HT-29 (cell line): ENCODE data around the gene TPH1. TPM values are rescaled to one million over a fixed set of nuclear protein-coding genes. Genes with fewer than 3 reads are reported as not detected.

ENCODE experiments used
- DNase-seq: peaks from one replicate; pipeline ENCODE4 v3.0.0-alpha.2; 2015; ENCODE audit warnings: low spot score
- total RNA-seq: library from RNA; depleted of rRNA; stranded (reverse); fragments of >200 nt; shearing (Covaris generic); gene quantifications from 2 replicates; pipeline ENCODE4 v1.2.3, GENCODE V29; 2014; rRNA removed

TPH1 gene
- total RNA-seq = 0.03 and 0.10 TPM in 2 replicates

DNA sequence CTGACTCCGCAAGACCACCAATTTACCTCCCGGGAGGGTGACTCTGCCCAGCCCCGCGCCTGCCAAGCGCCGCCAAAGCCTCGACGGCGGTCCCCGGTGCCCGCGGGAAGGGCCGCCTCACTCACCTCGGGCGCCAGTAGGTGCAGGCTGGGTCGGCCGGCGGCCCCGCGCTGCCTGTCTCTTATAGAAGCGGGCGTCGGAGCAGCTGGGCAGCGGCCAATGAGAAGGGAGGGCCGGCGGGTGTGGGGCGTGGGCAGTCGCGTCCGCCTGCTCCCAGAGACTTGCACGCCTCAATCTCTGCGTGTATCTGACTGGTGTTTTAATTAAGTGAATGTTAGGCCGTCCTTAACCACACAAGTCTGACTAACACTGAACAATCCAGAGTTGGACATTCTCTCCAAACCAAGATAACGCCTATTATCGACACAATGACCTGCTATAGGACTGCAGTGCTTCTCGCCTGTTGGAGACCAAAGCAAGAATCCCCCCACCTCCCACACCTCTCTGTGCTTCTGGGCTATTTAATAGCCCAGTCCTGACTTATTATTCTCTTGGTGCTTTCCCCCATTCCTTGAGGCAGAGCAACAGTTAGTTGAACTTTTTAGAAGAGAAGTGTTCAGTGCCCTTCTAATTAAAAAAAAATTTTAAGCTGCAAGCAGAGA, at the start of gene TPH1:
TSS of gene TPH1 (minus strand) at position 154 of the 662 bp plus-strand sequence. CDS start 5,507 bp downstream, outside the sequence.
- DNase-seq = peak; percentile 30

DNA sequence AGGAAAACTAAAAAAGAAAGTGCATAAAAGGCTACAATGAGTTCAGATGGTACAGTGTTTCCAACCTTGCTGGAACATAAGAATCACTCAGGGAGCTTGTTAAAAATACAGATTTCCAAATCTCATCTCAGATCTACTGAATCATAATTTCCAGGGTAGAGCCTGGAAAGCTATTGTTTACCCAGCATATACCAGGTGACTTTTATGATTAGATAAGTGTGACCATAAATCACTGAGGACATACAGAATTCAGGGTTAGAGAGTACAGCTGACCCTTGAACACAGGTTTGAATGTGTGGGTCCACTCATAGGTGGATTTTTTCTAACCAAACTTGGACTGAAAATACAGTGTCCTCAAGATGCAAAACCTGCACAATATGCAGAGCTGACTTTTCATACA, 47.9 kb upstream of the TPH1 start:
- no peak for DNase-seq

DNA sequence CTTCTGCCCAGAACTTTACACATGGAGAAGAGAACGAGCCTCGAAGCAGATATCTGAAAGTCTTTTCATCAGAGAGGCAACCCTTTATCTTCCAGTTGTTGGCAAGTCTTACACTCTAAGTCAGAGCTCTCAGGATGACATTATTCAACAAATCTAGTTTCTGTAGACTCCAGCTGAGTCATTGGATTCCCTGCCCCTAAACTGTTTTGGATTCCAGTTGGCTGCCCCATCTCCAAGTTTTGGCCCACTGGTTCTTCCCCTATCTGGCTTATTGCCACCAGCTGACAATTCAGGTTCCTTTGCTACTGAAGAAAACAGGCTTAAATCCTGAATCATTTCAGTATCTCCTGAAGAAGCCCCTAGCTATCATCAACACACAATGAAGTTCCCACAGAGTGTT, 45.7 kb upstream of the TPH1 start:
- no peak for DNase-seq

DNA sequence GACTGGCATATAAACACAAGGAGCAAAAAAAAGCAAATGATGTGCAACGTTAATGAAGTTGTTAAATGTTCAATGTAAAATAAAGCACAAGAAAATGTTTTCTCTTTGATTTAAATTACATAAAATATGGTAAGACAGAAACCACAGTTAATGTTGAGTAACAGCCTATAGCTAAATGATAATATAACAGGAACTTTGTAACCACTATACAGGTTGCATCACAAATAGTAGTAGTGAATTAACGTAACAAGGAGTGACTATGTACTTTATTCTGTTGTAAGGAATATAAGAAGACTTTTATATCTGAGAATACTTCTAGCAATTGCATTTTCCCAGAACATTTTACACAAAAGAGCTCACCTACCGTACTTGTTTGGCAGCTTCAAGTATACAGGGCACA, 42.9 kb upstream of the TPH1 start:
- DNase-seq = no peak

DNA sequence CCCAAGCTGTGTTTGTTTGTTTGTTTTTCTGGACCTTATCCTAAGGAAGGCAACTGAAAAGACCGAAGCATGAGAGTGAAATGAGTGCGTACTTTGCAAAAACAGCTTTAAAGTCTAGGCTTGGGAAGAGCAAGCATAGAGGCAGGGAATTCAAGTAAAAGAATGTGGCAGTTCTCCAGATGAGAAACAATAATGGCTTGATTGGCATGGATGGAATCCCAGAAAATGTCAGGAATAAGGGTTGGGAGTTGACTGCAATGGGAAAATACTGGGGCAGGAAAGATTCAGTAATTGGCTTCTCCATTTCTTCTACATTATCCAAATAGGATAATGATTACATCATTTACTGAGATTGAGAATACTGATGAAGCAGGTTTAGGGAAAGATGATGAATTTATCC, 42.3 kb upstream of the TPH1 start:
- no peak for DNase-seq

- no peak for DNase-seq
Observed at GRCh38 chr11:18081551-18081950, 35.5 kb upstream of the TPH1 start.

- DNase-seq = peak; percentile 39
Observed at GRCh38 chr11:18080451-18080850, 34.4 kb upstream of the TPH1 start.

DNA sequence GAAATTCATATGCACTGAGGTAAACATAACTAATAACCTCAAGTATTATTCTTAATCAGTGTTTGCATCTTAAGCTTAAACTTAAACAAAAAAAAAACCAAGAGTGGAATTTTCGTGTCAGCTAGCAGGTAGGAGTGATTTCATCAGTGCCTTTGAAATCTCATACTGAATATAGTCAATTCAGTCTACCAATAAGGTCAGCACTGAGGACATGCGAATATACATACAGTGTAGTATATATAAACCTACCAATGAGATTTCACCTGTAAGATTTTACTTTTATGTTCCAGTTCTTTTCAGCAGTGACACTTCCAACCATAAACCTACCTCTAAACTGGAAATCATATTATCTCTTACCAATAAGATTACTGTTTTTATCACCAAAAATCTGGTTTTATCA, 32.8 kb upstream of the TPH1 start:
- no peak for DNase-seq

- no peak for DNase-seq
Observed at GRCh38 chr11:18075444-18075843, 29.4 kb upstream of the TPH1 start.

- no peak for DNase-seq
Observed at GRCh38 chr11:18071098-18071705, 25.1 kb upstream of the TPH1 start.

DNA sequence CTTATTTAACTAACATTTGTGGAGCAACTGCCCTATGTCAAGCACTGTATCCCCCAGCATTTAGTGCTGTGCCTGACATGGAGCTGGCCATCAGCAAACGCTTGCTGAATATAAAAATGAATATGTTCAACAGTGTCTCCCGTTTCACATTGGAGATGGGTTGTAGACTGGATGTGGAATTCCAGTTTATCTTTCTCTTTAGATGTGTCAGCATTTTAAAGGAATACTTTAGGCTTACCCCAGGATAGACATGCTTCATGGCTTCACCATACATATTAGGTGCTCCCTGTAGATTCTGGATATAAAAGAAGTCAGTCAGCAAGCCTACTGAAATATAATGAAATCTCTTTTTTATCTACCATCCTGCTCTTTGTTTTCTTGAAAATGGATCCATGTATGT, 21.3 kb upstream of the TPH1 start:
- DNase-seq = no peak

DNA sequence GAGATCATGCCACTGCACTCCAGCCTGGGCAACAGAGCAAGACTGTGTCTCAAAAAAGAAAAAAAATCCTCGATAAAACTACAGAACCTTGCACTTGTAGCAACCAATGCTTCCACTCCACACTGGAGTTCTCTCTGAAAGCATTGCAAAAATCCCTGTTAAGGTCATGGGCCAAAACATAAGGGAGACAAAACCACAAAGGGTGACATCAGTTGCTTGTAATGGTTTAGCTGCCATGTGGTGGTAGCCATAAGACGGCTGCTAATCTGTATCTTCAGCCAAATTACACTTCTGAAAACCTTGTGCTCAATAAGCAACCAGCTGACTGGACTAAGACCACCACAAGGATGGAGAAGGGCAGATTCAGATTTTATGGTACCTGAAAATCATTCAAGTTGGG, 20.6 kb upstream of the TPH1 start:
- no peak for DNase-seq

DNA sequence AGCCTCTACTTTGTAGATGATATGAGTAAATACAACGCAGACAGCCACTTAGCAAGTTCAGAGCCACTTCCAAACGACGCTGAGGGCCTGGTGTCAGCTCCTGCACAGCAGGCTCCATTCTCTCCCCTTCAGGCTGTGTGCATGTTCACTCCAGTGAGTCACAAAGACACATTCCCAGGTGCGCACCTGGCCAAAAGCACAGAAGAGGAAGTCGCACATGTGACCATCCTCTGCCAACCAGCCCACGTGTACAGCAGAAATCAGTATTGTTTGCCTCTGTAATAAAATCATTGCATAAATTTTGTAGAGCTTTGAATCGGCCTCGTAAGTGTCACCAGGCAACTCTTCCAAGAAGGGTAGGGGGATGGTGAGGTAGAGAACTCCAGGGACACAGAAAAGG, 19.5 kb upstream of the TPH1 start:
- no peak for DNase-seq

- DNase-seq = no peak
Observed at GRCh38 chr11:18064450-18065054, 18.5 kb upstream of the TPH1 start.

- DNase-seq = no peak
Observed at GRCh38 chr11:18063862-18064434, 17.9 kb upstream of the TPH1 start.

DNA sequence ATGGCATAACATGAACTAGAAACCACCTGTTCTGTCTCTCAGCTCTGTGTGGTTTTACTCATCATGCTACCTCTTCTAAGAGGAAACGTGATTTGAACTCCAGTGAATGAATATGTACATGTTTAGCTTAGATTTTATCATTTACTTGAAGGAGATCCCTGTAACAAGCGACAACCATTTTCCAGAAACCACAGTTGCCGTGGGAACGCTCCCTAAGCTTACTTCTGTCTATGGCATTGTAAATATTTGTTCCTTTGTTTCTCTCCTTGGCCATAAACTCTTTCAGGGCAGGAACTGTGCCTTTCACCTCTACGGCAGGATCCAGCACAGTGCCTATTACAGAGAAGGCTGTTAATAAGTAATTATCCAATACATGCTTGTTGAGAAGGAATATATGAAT, 17.1 kb upstream of the TPH1 start:
- DNase-seq = peak; percentile 88

GRCh38 chr11:18061351-18061750, 15.3 kb upstream of the TPH1 start:
- no peak for DNase-seq

DNA sequence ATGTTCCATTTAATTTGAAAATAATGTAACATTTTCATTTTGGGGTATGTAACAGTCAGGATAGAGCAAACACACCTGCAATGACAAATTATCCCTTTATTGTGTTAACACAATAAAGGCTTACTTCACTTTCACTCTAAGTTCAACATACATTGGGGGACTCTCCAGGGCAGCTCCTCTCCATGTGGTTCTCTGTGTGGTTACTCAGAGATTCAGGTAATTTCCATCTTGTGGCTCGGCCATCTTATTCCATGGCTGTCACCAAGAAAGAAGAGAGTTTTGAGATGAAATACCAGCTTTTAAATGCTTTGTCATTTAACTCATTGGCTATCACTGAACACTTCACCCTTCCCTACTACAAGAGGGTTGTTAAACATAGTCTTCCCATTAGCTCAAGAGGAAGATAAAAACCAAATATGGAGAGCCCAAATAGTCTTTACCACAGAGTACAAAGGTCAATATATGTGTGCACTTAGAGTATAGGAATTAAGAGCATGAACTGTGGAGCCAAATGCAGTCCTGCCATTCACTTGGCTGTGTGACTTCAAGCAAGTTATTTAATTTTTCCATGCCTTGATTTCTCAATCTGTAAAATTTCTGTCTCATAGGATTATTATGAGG, 10.6 kb upstream of the TPH1 start:
- peak; percentile 36 for DNase-seq

GRCh38 chr11:18054511-18055103, 8.5 kb upstream of the TPH1 start:
- DNase-seq = no peak

DNA sequence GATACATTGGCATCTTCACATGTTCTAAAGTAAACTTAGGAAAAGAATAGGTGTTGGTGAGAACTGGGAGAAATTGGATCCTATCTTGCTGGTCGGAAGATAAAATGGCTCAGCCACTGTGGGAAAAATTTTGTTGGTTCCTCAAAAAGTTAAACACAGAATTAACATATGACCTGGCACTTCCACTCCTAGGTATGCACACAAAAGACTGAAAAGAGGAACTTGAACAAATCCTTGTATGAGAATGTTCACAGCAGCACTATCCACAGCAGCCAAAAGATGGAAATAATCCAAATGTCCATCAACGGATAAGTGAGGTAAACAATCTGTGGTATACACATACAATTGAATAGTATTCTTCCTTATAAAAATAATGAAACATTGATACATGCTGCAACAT, 4.8 kb upstream of the TPH1 start:
- DNase-seq = no peak

DNA sequence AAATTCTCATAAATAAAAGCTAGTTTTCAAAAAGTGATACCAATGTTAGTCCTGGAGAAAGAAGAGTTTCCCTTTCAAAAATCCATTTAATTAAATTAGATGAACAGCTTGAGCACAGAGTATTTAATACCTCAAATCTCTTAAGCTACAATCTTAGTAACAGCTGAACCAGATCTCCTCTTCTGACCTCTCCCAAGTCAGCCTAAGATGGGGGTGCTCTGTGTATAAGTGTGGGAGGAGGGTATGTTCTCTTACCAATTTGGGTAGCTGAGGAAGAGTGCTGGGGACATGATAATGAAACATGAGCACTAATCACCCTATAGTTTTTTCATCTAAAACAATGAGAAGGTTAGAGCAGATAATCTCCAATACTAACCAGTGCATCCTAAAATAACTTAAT, 9.6 kb downstream of the TPH1 start:
- no peak for DNase-seq

- DNase-seq = no peak
Observed at GRCh38 chr11:18027475-18027874, 18.6 kb downstream of the TPH1 start.
